Measurements from ENCODE around the gene SLC12A7.

- TF ChIP-seq CTCF (optimal IDR thresholded peaks at IDR 0.05 in 1 of 3, IDR thresholded peaks at IDR 0.05 in 1 of 3, conservative IDR thresholded peaks at IDR 0.05 in 1 of 3; ENCODE audit: extremely low read depth in 1 of 3, insufficient read depth in 2 of 3, low read length in 3 of 3) (no peak), EZH2 (IDR thresholded peaks at IDR 0.05; ENCODE audit: low read length) (no peak)
Observed at GRCh38 chr5:1019001-1019905, 92.6 kb downstream of the SLC12A7 start.

Data from keratinocyte (primary cell).